CD14-positive monocyte (primary cell): ENCODE data around the gene ZNF524. TPM values are rescaled to one million over a fixed set of nuclear protein-coding genes. Genes with fewer than 3 reads are reported as not detected.

ENCODE experiments used
- DNase-seq, 3 donors: peaks; one replicate each; pipeline ENCODE4 v3.0.0-alpha.2; 2011 to 2022
- H2AFZ ChIP-seq: 2 replicates; pipeline ENCODE4 v1.6.0; 2012; ENCODE audit warnings: mild to moderate bottlenecking, low read depth, low read length, inconsistent platforms; ENCODE audit not compliant: insufficient read depth, poor library complexity, severe bottlenecking
- H3K27ac ChIP-seq, 2 donors: 1 replicate in 1 of 2; 2 replicates in 1 of 2; pipeline ENCODE4 v1.5.1; 2012 to 2013; ENCODE audit warnings: low read length in 2 of 2, control low read depth in 1 of 2, inconsistent platforms in 1 of 2, low read depth in 1 of 2, mild to moderate bottlenecking in 1 of 2
- H3K27me3 ChIP-seq, 2 donors: one replicate each; pipeline versions ENCODE4 v1.6.0 to v1.6.1; 2011 to 2013; ENCODE audit warnings: low read length in 2 of 2; ENCODE audit not compliant: control insufficient read depth in 2 of 2, insufficient read depth in 2 of 2
- H3K36me3 ChIP-seq, 2 donors: replicated peaks in 1 of 2; 1 replicate in 1 of 2; 2 replicates in 1 of 2; pipeline versions ENCODE4 v1.5.1 to v1.6.1; 2012 to 2013; ENCODE audit warnings: low read length in 2 of 2, control low read depth in 1 of 2, inconsistent platforms in 1 of 2, mild to moderate bottlenecking in 1 of 2; ENCODE audit not compliant: insufficient read depth in 2 of 2, control insufficient read depth in 1 of 2
- H3K4me1 ChIP-seq, 2 donors: 1 replicate in 1 of 2; 2 replicates in 1 of 2; pipeline versions ENCODE4 v1.5.1 to v1.6.1; 2012 to 2013; ENCODE audit warnings: low read length in 2 of 2, control low read depth in 1 of 2, inconsistent platforms in 1 of 2, mild to moderate bottlenecking in 1 of 2, moderate library complexity in 1 of 2; ENCODE audit not compliant: insufficient read depth in 2 of 2, control insufficient read depth in 1 of 2
- H3K4me2 ChIP-seq: replicated peaks from 2 replicates; pipeline ENCODE3; 2012; ENCODE audit warnings: low read length, moderate library complexity, mild to moderate bottlenecking; ENCODE audit not compliant: poor library complexity, severe bottlenecking; ENCODE audit errors: extremely low read depth
- H3K4me3 ChIP-seq, 3 experiments: fragments of 200-600 bp in 1 of 3; sonication (generic) in 1 of 3; replicated peaks in 1 of 3; 1 replicate in 2 of 3; 2 replicates in 1 of 3; pipeline ENCODE4 v1.5.1; 2011 to 2013; ENCODE audit warnings: low read length in 3 of 3, mild to moderate bottlenecking in 3 of 3, control low read depth in 2 of 3, low read depth in 2 of 3, inconsistent platforms in 1 of 3, moderate library complexity in 1 of 3
- H3K79me2 ChIP-seq: 2 replicates; pipeline ENCODE4 v1.6.0; 2012; ENCODE audit warnings: mild to moderate bottlenecking, control low read depth, inconsistent platforms, low read length, moderate library complexity; ENCODE audit not compliant: insufficient read depth
- H3K9ac ChIP-seq: 2 replicates; pipeline ENCODE4 v1.6.0; 2017; ENCODE audit warnings: low read length, mild to moderate bottlenecking; ENCODE audit not compliant: insufficient read depth, poor library complexity, severe bottlenecking
- H3K9me3 ChIP-seq, 2 donors: replicated peaks in 1 of 2; 1 replicate in 1 of 2; 2 replicates in 1 of 2; pipeline versions ENCODE4 v1.5.1 to v1.6.1; 2012 to 2013; ENCODE audit warnings: low read length in 2 of 2, control low read depth in 1 of 2; ENCODE audit not compliant: control insufficient read depth in 1 of 2, insufficient read depth in 1 of 2
- H4K20me1 ChIP-seq: 2 replicates; pipeline ENCODE4 v1.6.0; 2012; ENCODE audit warnings: mild to moderate bottlenecking, low read length, control low read depth, moderate library complexity; ENCODE audit not compliant: insufficient read depth
- H3K27ac Mint-ChIP-seq, 7 donors: one replicate each; pipeline ENCODE4 v1.8.0; 2020; ENCODE audit warnings: mild to moderate bottlenecking in 7 of 7, mixed read lengths in 7 of 7, moderate library complexity in 6 of 7, inconsistent platforms in 2 of 7
- H3K27me3 Mint-ChIP-seq, 3 donors: one replicate each; pipeline ENCODE4 v1.8.0; 2021 to 2022; ENCODE audit warnings: low read depth in 3 of 3, mild to moderate bottlenecking in 3 of 3, mixed read lengths in 3 of 3, moderate library complexity in 3 of 3, inconsistent platforms in 1 of 3
- H3K36me3 Mint-ChIP-seq, 2 donors: one replicate each; pipeline ENCODE4 v1.8.0; 2020; ENCODE audit warnings: mixed read lengths in 2 of 2, inconsistent platforms in 1 of 2, mild to moderate bottlenecking in 1 of 2
- H3K4me1 Mint-ChIP-seq: one replicate; pipeline ENCODE4 v1.8.0; 2020; ENCODE audit warnings: mild to moderate bottlenecking, mixed read lengths
- H3K4me3 Mint-ChIP-seq, 2 donors: one replicate each; pipeline ENCODE4 v1.8.0; 2020; ENCODE audit warnings: mild to moderate bottlenecking in 2 of 2, mixed read lengths in 2 of 2, moderate library complexity in 1 of 2
- H3K9me3 Mint-ChIP-seq, 7 donors: one replicate each; pipeline ENCODE4 v1.8.0; 2020 to 2022; ENCODE audit warnings: mixed read lengths in 7 of 7, mild to moderate bottlenecking in 6 of 7, moderate library complexity in 6 of 7, inconsistent platforms in 2 of 7
- WGBS: methylation state at CpG from one replicate; pipeline ENCODE4 v1.1.5; 2013; ENCODE audit warnings: missing lambda C conversion rate; ENCODE audit not compliant: insufficient coverage; 5-methylcytosine and 5-hydroxymethylcytosine counted together
- intact Hi-C, 2 donors: fragments of 100-400 bp; cut with micrococcal nuclease; formaldehyde crosslinking; loops; one replicate each; pipeline versions ENCODE4 v1.15.0 to v1.15.1; 2023
- polyA plus RNA-seq, 3 donors: library from polyadenylated mRNA; depleted of rRNA in 1 of 3; unstranded in 2 of 3; stranded (reverse) in 1 of 3; fragments of 300-500 nt in 2 of 3; fragments of >200 nt in 1 of 3; fragmentation: Illumina TruSeq in 2 of 3; gene quantifications; 1 replicate in 2 of 3; 2 replicates in 1 of 3; pipeline ENCODE4 v1.2.3, GENCODE V29; 2012 to 2021
- TF ChIP-seq, protein P1 (sequence below): fragments of 200-600 bp; IDR thresholded peaks from one replicate; pipeline ENCODE4 v1.8.0; 2022; ENCODE audit warnings: antibody characterized with exemption, mild to moderate bottlenecking

Gene ZNF524
- polyA plus RNA-seq, 3 donors: 27.9 to 45.7 (median 41.8) TPM

DNA sequence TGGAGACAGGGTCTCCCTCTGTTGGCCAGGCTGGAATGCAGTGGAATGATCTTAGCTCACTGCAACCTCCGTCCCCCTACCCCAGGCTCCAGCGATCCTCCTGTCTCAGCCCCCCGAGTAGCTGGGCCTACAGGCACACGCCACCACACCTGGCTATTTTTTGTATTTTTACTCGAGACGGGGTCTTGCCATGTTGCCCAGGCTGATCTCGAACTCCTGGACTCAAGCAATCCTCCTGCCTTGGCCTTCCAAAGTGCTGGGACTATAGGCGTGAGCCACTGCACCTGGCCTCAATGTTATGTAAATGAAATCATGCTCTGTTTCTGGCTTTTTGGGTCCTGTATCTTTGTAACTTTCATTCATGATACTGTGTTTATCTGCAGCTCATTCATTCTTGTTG, 11.3 kb upstream of the ZNF524 start:
- peaks cover 6 to 7% of the 10 kb centered on the region in 2 donors for H3K36me3 Mint-ChIP-seq
- H3K9ac ChIP-seq: no peak overlapping the region
- H2AFZ ChIP-seq: no peak overlapping the region
- H3K27ac ChIP-seq: no peak overlapping the region
- no peak overlapping the region for H3K4me3 Mint-ChIP-seq
- H3K36me3 ChIP-seq: peaks cover 4 to 5% of the 10 kb centered on the region in 2 donors
- no peaks in the 10 kb centered on the region for H3K9me3 ChIP-seq
- peaks cover 25 to 37% (median 34%) of the 10 kb centered on the region in 3 donors for H3K27me3 Mint-ChIP-seq
- H3K4me1 Mint-ChIP-seq: peaks cover 20% of the 10 kb centered on the region
- H3K79me2 ChIP-seq: no peaks in the 10 kb centered on the region
- H3K4me3 ChIP-seq: no peak overlapping the region
- WGBS: 96% methylated on average over 7 of the region's 8 CpGs
- no peak overlapping the region for H3K27ac Mint-ChIP-seq
- no peaks in the 10 kb centered on the region for H4K20me1 ChIP-seq
- intact Hi-C loops: loop anchor here in 1 of 2 donors (5.0 kb wide), 1 partner anchor 34 kb away; the partner anchor contains the start of gene ZNF784
- TF ChIP-seq, protein P1, sequence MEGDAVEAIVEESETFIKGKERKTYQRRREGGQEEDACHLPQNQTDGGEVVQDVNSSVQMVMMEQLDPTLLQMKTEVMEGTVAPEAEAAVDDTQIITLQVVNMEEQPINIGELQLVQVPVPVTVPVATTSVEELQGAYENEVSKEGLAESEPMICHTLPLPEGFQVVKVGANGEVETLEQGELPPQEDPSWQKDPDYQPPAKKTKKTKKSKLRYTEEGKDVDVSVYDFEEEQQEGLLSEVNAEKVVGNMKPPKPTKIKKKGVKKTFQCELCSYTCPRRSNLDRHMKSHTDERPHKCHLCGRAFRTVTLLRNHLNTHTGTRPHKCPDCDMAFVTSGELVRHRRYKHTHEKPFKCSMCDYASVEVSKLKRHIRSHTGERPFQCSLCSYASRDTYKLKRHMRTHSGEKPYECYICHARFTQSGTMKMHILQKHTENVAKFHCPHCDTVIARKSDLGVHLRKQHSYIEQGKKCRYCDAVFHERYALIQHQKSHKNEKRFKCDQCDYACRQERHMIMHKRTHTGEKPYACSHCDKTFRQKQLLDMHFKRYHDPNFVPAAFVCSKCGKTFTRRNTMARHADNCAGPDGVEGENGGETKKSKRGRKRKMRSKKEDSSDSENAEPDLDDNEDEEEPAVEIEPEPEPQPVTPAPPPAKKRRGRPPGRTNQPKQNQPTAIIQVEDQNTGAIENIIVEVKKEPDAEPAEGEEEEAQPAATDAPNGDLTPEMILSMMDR: no peak
- peaks cover 0 to 9% (median 3%) of the 10 kb centered on the region in 7 donors for H3K9me3 Mint-ChIP-seq
- peaks cover 10 to 21% of the 10 kb centered on the region in 2 donors for H3K4me1 ChIP-seq
- no peak overlapping the region for H3K4me2 ChIP-seq
- DNase-seq: no peak
- peaks cover 9 to 29% of the 10 kb centered on the region in 2 donors for H3K27me3 ChIP-seq

DNA sequence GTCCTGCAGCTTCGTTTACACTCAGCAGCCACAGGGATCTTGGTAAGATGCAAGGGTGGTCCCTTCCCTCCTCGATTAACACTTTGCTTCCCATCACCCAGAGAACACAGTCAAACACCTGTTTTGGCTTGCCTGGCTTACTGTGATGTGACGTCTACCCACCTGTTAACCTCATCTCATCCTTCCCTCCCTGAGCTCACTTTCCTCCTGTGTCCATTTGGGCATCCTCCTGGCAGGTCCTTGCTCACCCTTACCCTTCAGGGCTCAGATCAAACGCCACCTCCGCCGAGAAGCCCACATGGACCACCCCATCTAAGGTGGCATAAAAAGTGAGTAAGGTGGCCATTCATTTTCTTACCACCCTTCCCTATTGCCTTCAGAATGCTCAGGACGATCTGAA, 10.0 kb upstream of the ZNF524 start:
- H3K4me1 ChIP-seq: peaks cover 10 to 21% of the 10 kb centered on the region in 2 donors
- no peak overlapping the region for H3K4me3 ChIP-seq
- H3K36me3 ChIP-seq: peaks cover 9 to 15% of the 10 kb centered on the region in 2 donors
- no peak for DNase-seq
- Mint-ChIP-seq H3K9me3 (peaks cover 0 to 10% (median 5%) of the 10 kb centered on the region in 7 donors), H3K4me3 (no peak overlapping the region), H3K27ac (peak overlapping the region in 1 of 7 donors; percentile 15), H3K27me3 (peaks cover 18 to 26% (median 24%) of the 10 kb centered on the region in 3 donors), H3K4me1 (peaks cover 20% of the 10 kb centered on the region), H3K36me3 (peaks cover 13 to 19% of the 10 kb centered on the region in 2 donors)
- intact Hi-C loops: no loop called here
- H3K9ac ChIP-seq: no peak overlapping the region
- 77% methylated on average over 4 of the region's 7 CpGs for WGBS
- H4K20me1 ChIP-seq: no peaks in the 10 kb centered on the region
- H3K79me2 ChIP-seq: no peaks in the 10 kb centered on the region
- no peak overlapping the region for H3K27ac ChIP-seq
- H3K4me2 ChIP-seq: no peak overlapping the region
- TF ChIP-seq, protein P1: no peak
- H3K9me3 ChIP-seq: no peaks in the 10 kb centered on the region
- peaks cover 9 to 21% of the 10 kb centered on the region in 2 donors for H3K27me3 ChIP-seq
- H2AFZ ChIP-seq: no peak overlapping the region
